ENCODE data around the gene MFSD6L.
"Not testable (repeated sequence)": the region's sequence is repeated elsewhere in the genome, so short reads cannot be mapped to it uniquely, and the experiment has no call there.

MFSD6L gene

DNA sequence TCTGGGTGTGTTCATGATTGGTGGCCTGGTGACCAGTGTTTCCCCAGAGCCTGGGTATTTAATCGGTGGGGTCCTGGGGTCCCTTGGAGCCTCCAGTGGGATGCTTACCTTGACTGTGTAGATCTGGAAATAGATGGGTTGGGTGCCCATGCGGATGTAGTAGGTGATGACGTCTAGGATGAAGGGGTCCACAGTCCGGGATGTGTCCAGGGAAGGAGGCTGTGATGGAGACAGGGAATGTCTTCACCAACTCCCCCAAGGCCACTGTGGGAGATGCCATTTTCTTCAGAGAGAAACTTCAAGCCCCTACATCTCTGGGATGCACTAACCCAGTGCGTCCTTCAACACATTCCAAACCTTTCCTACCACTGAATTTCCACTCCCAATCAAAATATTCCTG lies 24.1 kb upstream of the MFSD6L start:
- FAIRE-seq: no peak

DNA sequence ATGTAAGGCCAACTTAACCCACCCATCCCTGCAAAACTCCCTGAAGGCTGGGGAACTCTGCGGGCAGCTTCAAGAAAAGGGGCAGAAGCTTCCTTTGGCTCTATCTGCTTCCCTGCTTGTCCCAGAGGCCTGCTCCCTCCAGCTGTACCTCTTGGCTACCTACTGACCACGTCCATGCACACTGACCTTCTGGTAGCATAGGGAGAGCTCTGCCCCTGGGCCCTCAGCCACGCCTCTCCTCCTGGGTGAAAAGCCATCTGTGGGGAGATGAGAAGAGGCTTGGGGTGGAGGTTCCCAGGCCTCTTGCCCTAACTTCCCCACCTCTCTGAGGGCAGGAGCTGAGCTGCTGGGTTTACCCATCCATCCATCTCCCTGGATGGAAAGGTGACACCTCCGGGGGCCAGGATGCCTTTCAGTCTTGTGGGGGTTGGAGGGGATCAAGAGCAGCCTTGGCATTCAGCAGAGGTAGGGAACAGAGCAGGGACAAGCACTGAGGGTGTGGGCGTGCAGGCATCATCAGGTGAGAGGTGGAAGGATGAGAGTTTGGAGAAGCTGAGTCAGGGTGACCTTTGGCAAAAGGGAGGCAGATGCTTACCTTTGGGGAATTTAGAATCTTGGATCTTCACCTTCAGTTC lies 23.4 kb upstream of the MFSD6L start:
- FAIRE-seq: no peak

DNA sequence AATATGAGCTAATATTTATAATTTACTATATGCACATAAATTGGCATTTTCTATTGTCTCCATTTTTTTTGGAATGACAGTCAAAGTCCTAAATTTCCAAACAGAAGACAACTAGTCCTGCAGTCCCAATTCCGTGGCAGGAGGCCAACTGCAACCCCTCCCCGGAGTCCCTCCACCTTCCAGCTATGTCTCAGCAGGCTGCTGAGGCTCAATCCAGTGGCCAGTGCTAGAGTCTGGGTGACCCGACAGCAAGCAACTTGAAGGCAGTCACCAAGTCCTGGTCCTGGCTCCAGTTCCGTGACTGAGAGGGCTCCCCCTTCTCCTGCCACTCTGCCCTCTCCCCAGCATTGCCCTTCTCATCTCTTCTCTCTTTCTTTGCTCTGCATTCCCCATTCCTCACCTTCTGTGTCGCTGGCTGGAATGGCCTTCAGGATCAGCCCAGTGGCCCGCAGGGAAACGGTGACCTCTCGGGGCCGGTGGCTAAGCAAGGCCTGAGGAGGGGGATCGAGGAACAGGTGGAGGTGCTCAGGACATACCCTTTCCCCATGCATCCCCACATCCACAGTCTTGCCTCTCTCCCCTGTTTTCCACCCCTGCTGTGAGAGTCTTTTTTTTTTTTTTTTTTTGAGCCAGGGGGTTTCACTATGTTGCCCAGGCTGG lies 22.4 kb upstream of the MFSD6L start:
- FAIRE-seq: no peak

DNA sequence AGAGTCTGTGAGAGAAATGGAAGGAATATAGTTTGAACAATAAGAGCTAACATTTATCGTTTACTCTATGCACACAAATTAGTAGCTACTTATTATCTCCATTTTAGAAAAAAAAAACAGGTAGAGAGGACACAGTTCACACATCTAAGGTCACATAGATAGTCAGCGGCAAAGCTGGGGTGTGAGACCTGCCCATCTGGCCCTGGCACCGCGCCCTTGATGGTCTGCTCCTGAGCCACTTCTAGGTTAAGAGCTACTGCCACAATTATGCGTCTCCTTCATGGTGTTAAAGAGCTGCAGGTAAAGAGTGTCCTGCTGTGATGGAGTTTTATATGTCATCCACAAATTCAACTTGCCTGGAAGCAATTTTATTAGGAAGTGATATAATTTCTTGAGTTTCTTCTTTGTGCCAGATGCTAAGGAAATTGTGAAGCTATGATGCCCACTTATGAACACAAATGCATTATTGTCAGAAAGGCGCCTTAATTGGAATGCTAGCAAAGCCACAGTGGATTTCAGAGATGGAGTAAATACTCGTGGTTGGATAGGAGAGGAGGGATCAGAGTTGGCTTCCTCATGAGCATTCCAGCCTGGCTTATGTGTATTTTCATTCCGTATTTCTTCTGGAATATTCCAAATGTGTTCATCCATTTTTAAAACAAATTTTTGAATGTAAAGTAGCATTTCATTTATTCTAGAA lies 21.3 kb upstream of the MFSD6L start:
- no peak for FAIRE-seq

- FAIRE-seq: no peak
Measured at GRCh38 chr17:8818654-8819330, 19.6 kb upstream of the MFSD6L start.

DNA sequence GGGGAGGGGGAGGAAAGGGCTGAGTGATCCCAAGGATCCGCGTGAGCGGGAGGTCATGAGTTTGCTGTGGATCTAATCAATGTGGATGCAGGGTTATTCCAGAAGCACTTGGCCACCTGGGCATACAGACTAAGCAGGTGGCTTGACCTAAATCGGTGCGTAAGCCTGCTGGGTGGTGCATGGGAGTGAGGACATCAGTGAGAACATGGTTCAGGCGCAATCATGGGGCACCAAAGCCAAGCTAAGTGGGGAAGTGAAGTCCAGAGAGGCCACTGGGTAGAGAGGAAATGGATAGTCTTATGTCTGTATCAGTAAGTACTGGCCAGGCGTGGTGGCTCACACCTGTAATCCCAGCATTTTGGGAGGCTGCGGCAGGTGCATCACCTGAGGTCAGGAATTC lies 18.9 kb upstream of the MFSD6L start:
- FAIRE-seq: no peak

DNA sequence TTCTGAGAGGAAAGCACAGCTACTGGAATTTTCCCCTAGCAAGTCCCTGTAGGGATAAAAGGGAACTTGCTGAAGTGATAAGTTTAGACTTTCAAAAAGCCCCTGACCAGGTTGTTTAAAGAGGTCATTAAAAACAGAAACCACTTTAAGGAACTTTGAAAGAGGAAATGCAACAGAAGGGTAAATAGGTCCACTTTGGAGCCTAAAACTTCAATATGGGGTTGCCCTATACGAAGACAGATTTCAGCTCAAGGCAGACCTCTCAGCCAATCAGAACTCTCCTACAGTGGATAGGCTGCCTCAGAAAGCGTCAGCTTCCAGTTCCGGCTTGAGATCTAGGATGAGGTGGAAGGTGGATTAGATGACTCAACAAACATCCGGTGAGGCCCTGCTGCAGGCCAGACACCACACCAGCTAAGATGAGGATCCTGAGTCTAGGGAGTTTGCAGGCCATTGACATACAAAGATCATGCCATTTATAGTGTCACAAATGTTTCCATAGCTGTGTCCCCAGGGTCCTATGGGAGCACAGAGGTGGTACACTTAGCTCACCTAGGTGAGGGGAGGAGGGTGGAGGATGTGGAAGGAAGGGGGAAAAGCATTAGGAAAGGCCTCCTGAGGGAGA lies 7.9 kb upstream of the MFSD6L start:
- no peak for FAIRE-seq

DNA sequence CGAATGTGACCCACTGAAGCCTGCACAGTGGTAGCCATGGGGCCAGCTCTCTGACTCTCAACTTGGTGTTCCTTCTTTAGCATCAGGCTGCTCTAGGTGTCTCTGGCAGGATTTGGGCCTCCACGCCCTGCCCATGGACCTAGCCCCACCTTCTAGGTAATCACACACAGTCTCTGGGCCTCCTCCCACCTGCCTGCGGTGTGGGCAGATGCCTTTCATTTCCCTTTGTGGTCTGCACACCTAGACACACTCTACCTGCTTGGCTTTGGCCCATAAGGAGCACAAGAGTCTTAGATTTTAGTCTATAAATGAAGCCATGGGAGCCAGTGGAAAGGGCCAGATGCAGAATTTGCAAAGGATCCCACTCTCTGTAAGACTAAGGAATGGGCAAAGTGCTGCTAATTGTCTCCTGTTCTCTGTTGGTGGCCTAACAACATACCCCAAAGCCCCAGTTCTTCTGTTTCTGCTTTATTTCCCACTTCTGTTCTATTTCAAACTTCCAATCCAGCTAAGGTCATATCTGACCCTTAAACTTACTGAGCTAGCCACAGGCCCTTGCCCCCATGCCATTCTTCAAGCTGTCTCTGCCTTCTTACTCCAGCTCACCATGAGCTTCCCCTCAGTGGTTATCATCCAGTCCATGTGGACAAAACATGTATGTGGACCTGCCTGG lies 7.2 kb upstream of the MFSD6L start:
- FAIRE-seq: no peak

DNA sequence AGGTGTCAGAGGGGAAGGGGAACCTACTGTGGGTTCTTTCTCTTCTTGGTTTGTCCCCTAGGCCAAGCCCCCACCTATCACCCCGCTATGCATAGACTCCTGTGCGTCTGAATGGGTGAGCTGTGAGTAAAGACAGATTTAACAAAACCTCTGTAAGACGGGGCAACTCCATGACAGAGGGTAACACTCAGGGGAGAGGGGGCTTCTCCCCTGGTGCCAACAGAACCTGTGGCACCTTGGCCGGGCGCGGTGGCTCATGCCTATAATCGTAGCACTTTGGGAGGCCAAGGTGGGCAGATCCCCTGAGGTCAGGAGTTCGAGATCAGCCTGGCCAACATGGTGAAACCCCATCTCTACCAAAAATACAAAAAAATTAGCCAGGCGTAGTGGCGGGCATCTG lies 6.2 kb upstream of the MFSD6L start:
- FAIRE-seq: not testable (repeated sequence)

DNA sequence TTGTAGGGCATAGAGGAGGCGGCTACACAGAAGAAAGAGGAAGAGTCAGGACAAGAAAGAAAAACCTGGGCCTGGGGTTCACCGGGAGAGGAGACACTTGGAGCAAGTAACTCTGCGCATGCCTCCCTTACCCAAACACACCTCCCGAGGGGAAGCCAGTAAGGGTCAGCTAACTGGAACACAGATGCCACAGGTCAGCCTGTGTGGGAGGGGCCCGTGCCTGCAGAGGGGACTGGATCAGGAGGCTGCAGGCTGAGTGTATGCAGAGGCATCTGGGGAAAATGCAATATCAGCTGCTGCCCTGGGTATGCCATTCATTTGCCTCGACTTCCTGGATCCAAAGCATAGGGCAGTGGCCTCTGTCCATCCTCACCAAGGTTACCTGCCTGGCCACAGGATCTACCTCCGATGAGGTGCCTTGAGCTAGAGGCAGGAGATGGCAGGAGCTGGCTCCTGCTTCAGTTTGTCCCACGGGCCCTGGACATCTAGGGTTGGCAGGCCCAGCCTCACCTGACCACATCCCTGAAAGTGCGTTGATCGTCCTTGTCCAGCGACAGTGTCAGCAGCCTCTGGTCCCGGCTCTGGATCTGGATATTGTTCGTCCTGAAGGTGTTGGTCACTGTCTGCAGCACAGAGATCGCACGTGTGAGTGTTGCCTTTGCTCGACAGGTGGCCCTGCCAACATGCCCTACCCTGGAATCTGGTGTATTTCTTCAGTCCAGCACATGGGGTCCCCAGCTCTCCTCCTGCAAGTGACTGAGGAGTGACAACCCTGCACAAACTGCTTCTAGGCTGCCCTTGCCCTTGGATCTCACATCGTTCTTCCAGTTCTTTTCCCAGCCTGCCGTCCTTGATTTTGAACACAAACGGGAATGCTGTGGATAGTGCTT lies 4.6 kb upstream of the MFSD6L start:
- FAIRE-seq: no peak

DNA sequence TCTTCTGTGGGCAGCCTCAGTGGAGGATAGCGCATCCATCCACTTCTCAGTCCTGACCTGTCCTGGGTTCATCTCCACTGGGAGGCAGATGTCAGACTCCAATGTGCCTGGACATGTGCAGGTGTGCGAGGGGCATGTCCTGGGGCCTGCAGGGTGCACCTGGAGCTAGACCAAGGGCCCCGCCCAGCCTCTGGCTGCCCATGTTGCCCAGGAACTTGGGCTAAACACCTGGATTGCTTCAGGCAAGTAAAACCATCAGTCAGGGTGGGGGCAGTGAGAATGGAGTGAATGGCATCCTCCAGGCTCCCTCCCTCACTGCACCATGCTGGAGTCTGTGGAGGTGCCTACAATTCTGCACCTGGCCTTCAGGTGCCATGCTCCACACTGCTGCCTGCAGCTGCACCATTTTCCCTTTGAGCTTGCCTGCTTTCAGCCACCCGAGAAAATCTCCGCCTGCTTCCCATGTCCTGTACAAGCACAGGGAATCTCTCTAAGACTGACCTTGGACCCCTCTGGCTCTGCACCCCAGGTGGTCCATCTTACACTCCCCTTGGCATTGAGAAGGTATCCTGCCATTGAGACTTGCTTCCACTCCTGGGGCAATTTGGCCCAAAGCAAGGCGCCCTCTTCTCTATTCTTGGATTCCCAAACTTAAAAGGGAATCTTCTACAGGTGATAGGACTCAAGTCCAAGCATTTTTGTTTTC lies 2.1 kb upstream of the MFSD6L start:
- no peak for FAIRE-seq

GRCh38 chr17:8800656-8801055 lies 1.5 kb upstream of the MFSD6L start:
- FAIRE-seq: no peak

DNA sequence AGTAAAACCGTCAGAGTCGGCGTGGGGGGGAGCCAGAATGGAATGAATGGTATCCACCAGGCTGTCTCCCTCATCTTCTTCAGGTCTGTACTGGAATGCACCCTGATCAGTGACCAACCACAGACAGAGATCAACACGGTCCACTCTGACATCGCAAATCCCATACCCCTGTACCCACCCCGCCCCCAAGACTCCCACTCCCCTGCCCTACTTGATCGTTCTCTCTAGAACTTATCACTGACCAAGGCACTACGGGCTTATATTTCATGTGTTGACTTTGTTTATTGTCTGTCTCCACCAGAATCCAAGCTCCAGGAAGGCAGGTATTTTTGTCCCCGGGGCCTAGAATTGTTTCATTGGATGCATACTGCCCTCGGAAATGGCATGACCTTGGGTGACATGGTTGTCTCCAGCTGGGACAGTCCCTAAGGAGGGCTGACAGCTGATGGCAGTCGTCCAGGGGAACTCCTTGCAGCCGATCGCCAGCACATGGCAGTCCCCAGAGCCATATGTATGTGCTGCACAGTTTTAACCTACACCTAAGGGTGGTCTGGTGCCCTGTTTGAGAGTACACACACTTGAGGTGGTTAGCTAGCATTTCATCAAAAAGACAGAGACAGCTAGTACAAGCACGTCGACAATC lies 526 bp upstream of the MFSD6L start:
- FAIRE-seq: no peak

GRCh38 chr17:8798176-8798845 lies 854 bp downstream of the MFSD6L start:
- no peak for FAIRE-seq

DNA sequence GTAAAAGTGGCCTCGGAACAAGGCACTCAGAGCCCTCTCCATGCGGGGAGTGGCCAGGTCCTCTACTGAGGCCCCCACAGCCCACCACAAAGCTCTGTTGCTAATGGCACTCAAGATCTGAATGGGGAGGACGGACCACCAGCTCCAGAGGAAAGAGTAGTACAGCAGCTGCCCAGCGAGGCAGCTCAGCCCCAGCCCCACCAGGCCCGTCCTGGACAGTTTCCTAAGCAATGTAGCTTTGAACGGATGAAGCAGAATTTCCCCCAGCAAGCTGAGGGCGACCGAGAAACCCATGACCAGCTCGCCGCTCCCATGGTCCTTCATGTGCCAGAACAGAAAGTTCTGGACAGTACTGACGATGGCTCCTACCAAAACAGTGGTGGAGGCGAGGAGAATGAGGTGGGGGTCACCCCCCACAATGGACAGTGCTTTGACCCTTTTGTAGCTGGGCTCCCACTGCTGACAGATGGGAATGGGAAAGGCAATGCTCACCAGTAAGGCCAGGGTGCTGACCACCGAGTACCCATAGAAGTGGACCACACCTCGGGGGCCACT lies 1.5 kb downstream of the MFSD6L start:
- no peak for FAIRE-seq

DNA sequence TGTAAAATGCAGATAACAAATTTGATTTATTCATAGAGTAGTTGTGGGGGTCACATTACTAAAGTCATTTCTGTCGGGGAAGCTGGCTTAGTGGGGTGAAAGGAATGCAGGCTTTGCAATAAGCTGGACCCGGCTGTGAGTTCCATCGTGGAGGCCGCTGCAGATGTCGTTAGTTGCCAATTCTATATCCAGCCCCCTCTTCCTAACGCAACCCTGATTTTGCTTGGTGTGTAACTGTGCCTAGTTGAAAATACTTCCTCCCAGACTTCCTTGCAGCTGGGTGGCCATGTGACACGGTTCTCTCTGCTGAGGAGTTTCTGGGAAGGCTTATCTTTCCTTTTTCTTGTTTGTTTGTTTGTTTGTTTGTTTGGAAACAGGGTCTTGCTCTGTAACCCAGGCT lies 4.5 kb downstream of the MFSD6L start:
- no peak for FAIRE-seq

GRCh38 chr17:8793649-8794048 lies 5.5 kb downstream of the MFSD6L start:
- FAIRE-seq: no peak

DNA sequence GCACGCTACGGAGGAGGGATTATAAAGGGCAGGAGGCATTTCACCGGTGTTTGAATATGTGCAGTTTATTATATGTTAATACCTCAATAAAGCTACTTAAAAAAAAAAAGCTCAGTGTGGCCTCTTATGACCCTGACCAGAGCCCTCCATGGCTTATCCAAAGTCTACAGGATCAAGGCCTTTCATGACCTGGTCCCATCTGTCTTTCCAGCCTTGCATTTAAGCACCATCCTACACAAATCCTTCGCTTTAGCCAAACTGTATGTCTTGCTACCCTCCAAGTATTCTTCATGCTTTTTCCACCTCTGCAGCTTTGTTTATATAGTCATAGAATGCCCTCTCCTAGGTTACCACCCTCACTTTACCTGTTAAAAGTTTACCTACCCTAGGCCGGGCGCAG lies 6.5 kb downstream of the MFSD6L start:
- FAIRE-seq: no peak

GRCh38 chr17:8791910-8792270 lies 7.3 kb downstream of the MFSD6L start:
- no peak for FAIRE-seq
